ENCODE results near the gene TOPAZ1. TPM values are rescaled to one million over a fixed set of nuclear protein-coding genes. Genes with fewer than 3 reads are reported as not detected.
"Not testable (repeated sequence)": the region's sequence is repeated elsewhere in the genome, so short reads cannot be mapped to it uniquely, and the experiment has no call there.

Gene TOPAZ1
- polyA plus RNA-seq, 12 donors: not detected

GRCh38 chr3:44330444-44330843 is 88.8 kb downstream of the TOPAZ1 start:
- no peak for DNase-seq

- DNase-seq: no peak
Observed at GRCh38 chr3:44334326-44334725, 92.6 kb downstream of the TOPAZ1 start.

- no peak for DNase-seq
Observed at GRCh38 chr3:44337248-44337785, 95.6 kb downstream of the TOPAZ1 start.

- peak; percentile 97 for DNase-seq
Observed at GRCh38 chr3:44338010-44338827, 96.5 kb downstream of the TOPAZ1 start, which contains the start of gene TCAIM. TCAIM (plus strand) TSS chr3:44338766; CDS start chr3:44354783, 16,017 bp downstream.

GRCh38 chr3:44338828-44339127 is 97.1 kb downstream of the TOPAZ1 start:
- DNase-seq: no peak

- DNase-seq: no peak
Observed at GRCh38 chr3:44339181-44340057, 97.7 kb downstream of the TOPAZ1 start.

GRCh38 chr3:44340058-44340395 is 98.3 kb downstream of the TOPAZ1 start:
- no peak for DNase-seq

- no peak for DNase-seq
Observed at GRCh38 chr3:44342176-44342790, 100.6 kb downstream of the TOPAZ1 start.

GRCh38 chr3:44343421-44343820 is 101.7 kb downstream of the TOPAZ1 start:
- DNase-seq: no peak

GRCh38 chr3:44346590-44346989 is 104.9 kb downstream of the TOPAZ1 start:
- DNase-seq: not testable (repeated sequence)

- DNase-seq: no peak
Observed at GRCh38 chr3:44348993-44349392, 107.3 kb downstream of the TOPAZ1 start.

- DNase-seq: no peak
Observed at GRCh38 chr3:44353355-44353924, 111.8 kb downstream of the TOPAZ1 start.

- DNase-seq: no peak
Observed at GRCh38 chr3:44355362-44356033, 113.8 kb downstream of the TOPAZ1 start.

GRCh38 chr3:44359146-44359751 is 117.6 kb downstream of the TOPAZ1 start:
- no peak for DNase-seq

GRCh38 chr3:44363591-44363990 is 121.9 kb downstream of the TOPAZ1 start:
- DNase-seq: no peak

- no peak for DNase-seq
Observed at GRCh38 chr3:44365952-44366351, 124.3 kb downstream of the TOPAZ1 start.

- no peak for DNase-seq
Observed at GRCh38 chr3:44375450-44375849, 133.8 kb downstream of the TOPAZ1 start.

Data from muscle of arm (tissue), 12 donors.